Pancreas (tissue), 10 donors: ENCODE results near the gene PRKCA. TPM values are rescaled to one million over a fixed set of nuclear protein-coding genes. Genes with fewer than 3 reads are reported as not detected.
A peak's percentile ranks its signal among the peaks of the same experiment; 100 is the strongest.

Experiments used
- ATAC-seq, 4 donors: fragments of 200-7000 bp; cut with Tn5 transposase; one replicate each; pipeline versions ENCODE4 v1.8.0 to v1.9.1; 2020; ENCODE audit warnings: mild to moderate bottlenecking in 4 of 4, moderate library complexity in 4 of 4
- DNase-seq, 6 donors: peaks; one replicate each; pipeline ENCODE4 v3.0.0-alpha.2; 2020
- FAIRE-seq: peaks from 2 replicates; lab custom pipeline; 2012; peaks lifted over from hg19 to GRCh38; lab: Jason Lieb, UNC
- H3K27ac ChIP-seq, 4 donors: fragments of 200-600 bp; sonication (generic); 1 replicate in 3 of 4; 2 replicates in 1 of 4; pipeline versions ENCODE4 v1.5.0 to v1.8.0; 2020
- H3K27me3 ChIP-seq, 4 donors: fragments of 200-600 bp; one replicate each; pipeline ENCODE4 v1.8.0; 2021
- H3K36me3 ChIP-seq, 3 donors: fragments of 200-600 bp; sonication (generic) in 1 of 3; one replicate each; pipeline versions ENCODE4 v1.5.0 to v1.8.0; 2020 to 2021
- H3K4me1 ChIP-seq, 3 donors: fragments of 200-600 bp; one replicate each; pipeline ENCODE4 v1.8.0; 2021
- H3K4me3 ChIP-seq, 4 donors: fragments of 200-600 bp; sonication (generic) in 2 of 4; one replicate each; pipeline versions ENCODE4 v1.5.0 to v1.8.0; 2020 to 2021
- H3K9me3 ChIP-seq, 4 donors: fragments of 200-600 bp; one replicate each; pipeline ENCODE4 v1.8.0; 2021
- WGBS, 2 donors: extraction: QIAGEN DNeasy Blood & Tissue Kit; methylation state at CpG; one replicate each; pipeline ENCODE4 v1.1.7; 2013; 5-methylcytosine and 5-hydroxymethylcytosine counted together
- intact Hi-C, 3 donors: fragments of 100-400 bp; cut with DNase I; formaldehyde crosslinking; loops; one replicate each; pipeline versions ENCODE4 v1.11.1 to v1.14.2; 2022
- polyA plus RNA-seq, 2 donors: library from polyadenylated mRNA; stranded (reverse); fragments of 200-250 nt; gene quantifications; one replicate each; pipeline ENCODE4 v1.2.3, GENCODE V29; 2013
- total RNA-seq, 6 donors: library from RNA; stranded (reverse); fragmentation: NEBNext Ultra II Directional in 4 of 6; extraction: Animal tissue kit (Norgen Biotek cat#: 25700) in 4 of 6; gene quantifications; one replicate each; pipeline versions ENCODE4 v1.2.1 to v1.2.4, GENCODE V29; 2021 to 2023
- TF ChIP-seq, protein P1 (sequence below), 4 donors: fragments of 200-600 bp; sonication (generic) in 3 of 4; IDR thresholded peaks; one replicate each; pipeline versions ENCODE4 v1.5.0 to v1.8.0; 2021; ENCODE audit warnings: antibody characterized with exemption in 4 of 4
- donor health status: healthy with polysubstance abuse.
- donor health status: DM: no; HTN: no; CAD: no; lungs with moderate emphysema.
- donor health status: DM: no; HTN: no; CAD: no.
- donor health status: control.
- donor health status: control.
- donor health status: Bipolar disorder and iron deficiency.
- donor health status: DM: yes; HTN: yes; CAD: no.
- donor health status: DM: no; HTN: no; CAD: no.
- donor health status: DM: no; HTN: no; CAD: no.
- donor health status: DM: yes; HTN: yes; CAD: no.

PRKCA gene
- total and polyA plus RNA-seq, 8 donors = 3.5 to 22.3 (median 10.2) TPM

DNA sequence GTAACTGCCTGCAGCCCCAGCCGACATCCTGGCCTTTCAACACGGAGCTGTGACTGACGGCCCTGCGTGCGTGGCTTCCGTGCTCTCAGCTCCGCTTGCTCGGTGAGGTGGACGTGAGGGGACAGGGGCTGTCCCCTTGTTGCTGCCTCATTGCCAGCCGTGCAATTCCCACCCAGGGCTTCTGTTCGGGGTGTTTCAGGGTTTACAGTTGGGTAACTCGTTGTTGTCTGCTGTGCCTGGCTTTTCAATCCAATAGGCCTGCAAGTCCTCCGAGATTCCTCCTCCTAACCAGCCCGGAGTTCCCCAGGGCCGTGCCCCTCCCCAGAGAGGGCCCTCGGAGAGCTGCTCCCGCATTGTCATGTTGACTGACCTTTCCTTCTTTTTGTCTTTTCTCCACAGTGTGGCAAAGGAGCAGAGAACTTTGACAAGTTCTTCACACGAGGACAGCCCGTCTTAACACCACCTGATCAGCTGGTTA is 501.1 kb downstream of the PRKCA start:
- H3K27ac ChIP-seq = no peak overlapping the region

DNA sequence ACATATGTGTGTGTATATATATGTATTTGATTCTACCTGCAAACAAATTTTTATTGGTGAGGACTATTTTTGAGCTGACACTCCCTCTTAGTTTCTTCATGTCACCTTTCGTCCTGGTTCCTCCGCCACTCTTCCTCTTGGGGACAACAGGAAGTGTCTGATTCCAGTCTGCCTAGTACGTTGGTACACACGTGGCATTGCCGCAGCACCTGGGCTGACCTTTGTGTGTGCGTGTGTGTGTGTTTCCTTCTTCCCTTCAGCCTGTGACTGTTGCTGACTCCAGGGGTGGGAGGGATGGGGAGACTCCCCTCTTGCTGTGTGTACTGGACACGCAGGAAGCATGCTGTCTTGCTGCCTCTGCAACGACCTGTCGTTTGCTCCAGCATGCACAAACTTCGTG is 503.2 kb downstream of the PRKCA start:
- no peak for ATAC-seq
- intact Hi-C loops = no loop called here
- Histone ChIP-seq H3K27ac (no peak overlapping the region), H3K9me3 (no peaks in the 10 kb centered on the region), H3K36me3 (no peaks in the 10 kb centered on the region), H3K4me3 (no peak overlapping the region), H3K27me3 (no peaks in the 10 kb centered on the region), H3K4me1 (peaks cover 0 to 14% (median 0%) of the 10 kb centered on the region in 3 donors)
- 71 to 77% methylated on average over 10 of the region's 10 CpGs for WGBS, 2 donors
- no peak for FAIRE-seq
- no peak for DNase-seq
- TF ChIP-seq, protein P1, sequence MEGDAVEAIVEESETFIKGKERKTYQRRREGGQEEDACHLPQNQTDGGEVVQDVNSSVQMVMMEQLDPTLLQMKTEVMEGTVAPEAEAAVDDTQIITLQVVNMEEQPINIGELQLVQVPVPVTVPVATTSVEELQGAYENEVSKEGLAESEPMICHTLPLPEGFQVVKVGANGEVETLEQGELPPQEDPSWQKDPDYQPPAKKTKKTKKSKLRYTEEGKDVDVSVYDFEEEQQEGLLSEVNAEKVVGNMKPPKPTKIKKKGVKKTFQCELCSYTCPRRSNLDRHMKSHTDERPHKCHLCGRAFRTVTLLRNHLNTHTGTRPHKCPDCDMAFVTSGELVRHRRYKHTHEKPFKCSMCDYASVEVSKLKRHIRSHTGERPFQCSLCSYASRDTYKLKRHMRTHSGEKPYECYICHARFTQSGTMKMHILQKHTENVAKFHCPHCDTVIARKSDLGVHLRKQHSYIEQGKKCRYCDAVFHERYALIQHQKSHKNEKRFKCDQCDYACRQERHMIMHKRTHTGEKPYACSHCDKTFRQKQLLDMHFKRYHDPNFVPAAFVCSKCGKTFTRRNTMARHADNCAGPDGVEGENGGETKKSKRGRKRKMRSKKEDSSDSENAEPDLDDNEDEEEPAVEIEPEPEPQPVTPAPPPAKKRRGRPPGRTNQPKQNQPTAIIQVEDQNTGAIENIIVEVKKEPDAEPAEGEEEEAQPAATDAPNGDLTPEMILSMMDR (IDR thresholded peaks at IDR 0.05) = no peak

More for the DNA sequence above, 501.1 kb downstream of the PRKCA start:
- intact Hi-C loops = no loop called here
- FAIRE-seq (no peak), DNase-seq (no peak), ATAC-seq (no peak)
- H3K9me3 ChIP-seq = no peaks in the 10 kb centered on the region
- H3K27me3 ChIP-seq = no peaks in the 10 kb centered on the region
- 92 to 93% methylated on average over 19 of the region's 19 CpGs for WGBS, 2 donors
- H3K4me3 ChIP-seq = no peak overlapping the region
- no peaks in the 10 kb centered on the region for H3K36me3 ChIP-seq
- H3K4me1 ChIP-seq = peaks cover 0 to 14% (median 0%) of the 10 kb centered on the region in 3 donors
- TF ChIP-seq, protein P1 (IDR thresholded peaks at IDR 0.05) = no peak

DNA sequence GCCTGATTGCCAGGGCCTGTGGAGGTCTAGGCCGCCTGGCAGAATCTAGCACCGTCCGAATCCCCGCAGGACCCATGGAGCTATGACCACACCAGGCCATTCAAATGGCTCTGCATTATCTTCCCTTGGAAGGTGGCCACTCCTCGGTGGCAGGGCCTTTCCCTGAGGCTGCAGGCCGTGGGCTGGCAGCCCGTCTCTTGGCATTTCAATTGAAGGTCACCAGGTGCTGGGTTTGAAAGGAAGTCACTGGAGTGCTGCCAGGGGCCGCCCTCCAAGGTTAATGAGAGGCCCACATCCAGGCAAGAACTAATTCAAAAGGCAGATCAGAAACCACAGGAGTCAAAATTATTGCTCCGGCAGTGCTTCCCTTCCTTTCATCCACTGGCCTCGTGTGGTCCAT is 504.8 kb downstream of the PRKCA start:
- ATAC-seq = peak; percentile 78 to 93 (median 90)
- 25 to 28% methylated on average over 10 of the region's 10 CpGs for WGBS, 2 donors
- Histone ChIP-seq H3K27ac (peak overlapping the region in 1 of 4 donors; percentile 50), H3K27me3 (no peaks in the 10 kb centered on the region), H3K9me3 (no peaks in the 10 kb centered on the region), H3K36me3 (no peaks in the 10 kb centered on the region), H3K4me3 (no peak overlapping the region), H3K4me1 (peaks cover 0 to 14% (median 0%) of the 10 kb centered on the region in 3 donors)
- intact Hi-C loops = no loop called here
- no peak for FAIRE-seq
- TF ChIP-seq, protein P1 (IDR thresholded peaks at IDR 0.05) = no peak
- DNase-seq = peak; percentile 73 to 90 (median 82)

DNA sequence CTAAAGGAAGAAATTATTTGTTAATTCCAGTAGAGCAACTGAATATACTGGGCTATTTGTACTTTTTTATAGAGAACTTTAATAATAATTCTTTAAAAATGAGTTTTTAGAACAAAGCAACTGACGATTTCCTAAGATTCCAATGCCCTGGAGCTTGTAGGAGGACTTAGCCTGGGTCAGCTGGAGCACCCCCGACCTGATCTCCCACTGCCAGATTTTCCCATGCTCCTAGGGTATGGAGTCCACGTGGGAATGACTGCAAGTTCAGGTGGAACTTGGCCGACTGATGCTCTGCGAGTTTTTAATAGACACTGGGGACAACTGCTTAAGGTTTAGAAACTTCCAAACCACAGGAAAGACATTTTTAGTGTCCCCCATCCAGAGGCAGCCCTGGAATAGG is 507.0 kb downstream of the PRKCA start:
- Histone ChIP-seq H3K4me1 (peaks cover 0 to 14% (median 0%) of the 10 kb centered on the region in 3 donors), H3K4me3 (no peak overlapping the region), H3K27ac (no peak overlapping the region), H3K9me3 (no peaks in the 10 kb centered on the region), H3K27me3 (no peaks in the 10 kb centered on the region), H3K36me3 (no peaks in the 10 kb centered on the region)
- 90 to 92% methylated on average over 5 of the region's 5 CpGs for WGBS, 2 donors
- DNase-seq (no peak), FAIRE-seq (no peak), ATAC-seq (no peak)
- TF ChIP-seq, protein P1 (IDR thresholded peaks at IDR 0.05) = no peak
- intact Hi-C loops = no loop called here

DNA sequence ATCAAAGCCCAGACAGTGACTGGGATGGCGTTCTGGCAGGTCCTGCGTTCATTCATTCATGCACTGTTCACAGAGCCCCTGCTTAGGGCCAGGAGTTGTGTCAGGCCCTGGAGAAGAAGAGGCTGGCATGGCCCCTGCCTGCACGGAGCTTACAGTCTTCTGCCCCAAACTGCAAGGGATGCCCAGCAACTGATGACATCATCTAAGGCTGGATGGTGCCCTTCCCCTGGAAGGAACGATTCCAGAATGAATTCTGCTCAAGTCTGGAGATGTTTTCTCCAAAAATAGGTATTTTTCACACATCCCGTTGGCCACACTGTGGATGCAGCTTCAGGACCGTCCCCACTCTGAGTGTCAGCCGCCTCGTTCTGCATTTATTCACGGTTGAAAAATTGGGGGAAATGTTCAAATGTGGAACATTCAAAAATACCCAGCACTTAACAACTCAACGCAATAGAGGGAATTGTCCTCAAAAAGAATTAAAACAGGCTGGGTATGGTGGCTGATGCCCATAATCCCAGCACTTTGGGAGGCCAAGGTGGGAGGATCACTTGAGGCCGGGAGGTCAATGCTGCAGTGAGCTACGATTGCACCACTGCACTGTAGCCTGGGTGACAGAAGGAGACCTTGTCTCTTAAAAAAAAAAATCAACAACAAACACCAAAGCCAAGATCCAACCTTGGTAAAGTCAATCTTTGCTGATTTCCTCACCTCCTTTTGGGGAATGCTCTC is 508.7 kb downstream of the PRKCA start:
- DNase-seq (no peak), ATAC-seq (no peak), FAIRE-seq (no peak)
- H3K36me3 ChIP-seq = no peaks in the 10 kb centered on the region
- H3K9me3 ChIP-seq = no peaks in the 10 kb centered on the region
- intact Hi-C loops = no loop called here
- WGBS, 2 donors = 91 to 92% methylated on average over 12 of the region's 12 CpGs
- TF ChIP-seq, protein P1 (IDR thresholded peaks at IDR 0.05) = no peak
- no peak overlapping the region for H3K4me3 ChIP-seq
- no peak overlapping the region for H3K27ac ChIP-seq
- peaks cover 0 to 14% (median 0%) of the 10 kb centered on the region in 3 donors for H3K4me1 ChIP-seq
- no peaks in the 10 kb centered on the region for H3K27me3 ChIP-seq
